Right lobe of liver (tissue), 6 donors: ENCODE measurements around the gene RAP1GDS1. TPM values are rescaled to one million over a fixed set of nuclear protein-coding genes. Genes with fewer than 3 reads are reported as not detected.
"Not testable (repeated sequence)": the region's sequence is repeated elsewhere in the genome, so short reads cannot be mapped to it uniquely, and the experiment has no call there.

Experiments used
- ATAC-seq, 4 donors: fragments of 200-7000 bp; cut with Tn5 transposase; one replicate each; pipeline ENCODE4 v1.9.1; 2020; ENCODE audit warnings: mild to moderate bottlenecking in 4 of 4, moderate library complexity in 4 of 4
- DNase-seq, 3 donors: peaks; one replicate each; pipeline ENCODE4 v3.0.0-alpha.2; 2020
- H3K27ac ChIP-seq, 3 donors: fragments of 200-600 bp; one replicate each; pipeline ENCODE4 v1.8.0; 2022
- H3K27me3 ChIP-seq, 2 donors: fragments of 200-600 bp; one replicate each; pipeline ENCODE4 v1.8.0; 2022
- H3K36me3 ChIP-seq, 4 donors: fragments of 200-600 bp; sonication (generic) in 1 of 4; one replicate each; pipeline versions ENCODE4 v1.5.1 to v1.8.0; 2017 to 2022; ENCODE audit warnings: control low read depth in 1 of 4
- H3K4me1 ChIP-seq, 4 donors: fragments of 200-600 bp; sonication (generic) in 1 of 4; one replicate each; pipeline versions ENCODE4 v1.5.1 to v1.8.0; 2017 to 2022; ENCODE audit warnings: control low read depth in 1 of 4
- H3K4me3 ChIP-seq, 3 donors: fragments of 200-600 bp; one replicate each; pipeline ENCODE4 v1.8.0; 2022
- H3K9me3 ChIP-seq, 4 donors: fragments of 200-600 bp; sonication (generic) in 1 of 4; one replicate each; pipeline versions ENCODE4 v1.5.1 to v1.8.0; 2017 to 2022; ENCODE audit warnings: control low read depth in 1 of 4
- CTCF ChIP-seq, 4 donors: fragments of 200-600 bp in 3 of 4; fragments of 450-650 bp in 1 of 4; IDR thresholded peaks; one replicate each; pipeline versions ENCODE4 v1.5.1 to v1.8.0; 2016 to 2022; ENCODE audit warnings: antibody characterized with exemption in 4 of 4, mild to moderate bottlenecking in 2 of 4
- POLR2A ChIP-seq: fragments of 450-650 bp; IDR thresholded peaks from one replicate; pipeline ENCODE4 v1.6.1; 2017; ENCODE audit warnings: antibody characterized with exemption, mild to moderate bottlenecking
- WGBS: methylation state at CpG from one replicate; pipeline ENCODE4 v1.1.6; 2018; ENCODE audit warnings: low coverage, low lambda C conversion rate; ENCODE audit not compliant: insufficient coverage; ENCODE audit errors: missing lambda C conversion rate; 5-methylcytosine and 5-hydroxymethylcytosine counted together
- intact Hi-C, 2 donors: fragments of 100-400 bp; cut with DNase I; formaldehyde crosslinking; loops; one replicate each; pipeline versions ENCODE4 v1.11.2 to v1.14.1; 2022
- total RNA-seq, 6 experiments: library from RNA; depleted of rRNA in 2 of 6; stranded (reverse); fragments of >200 nt in 2 of 6; fragmentation: NEBNext Ultra II Directional in 3 of 6; extraction: Animal tissue kit (Norgen Biotek cat#: 25700) in 3 of 6; gene quantifications; one replicate each; pipeline versions ENCODE4 v1.1.0 to v1.2.4, GENCODE V29; 2016 to 2023
- donor health status: DM: no; HTN: yes; CAD: no.
- donor health status: DM: no; HTN: no; CAD: no.
- donor health status: DM: no; HTN: no; CAD: no.
- donor health status: DM: no; HTN: yes; CAD: no.
- donor health status: DM: no; HTN: yes; CAD: no.

Gene RAP1GDS1
- total RNA-seq, 6 experiments from 2014 or later: 17.4 to 29.8 (median 20.9) TPM

GRCh38 chr4:98411731-98412130, 150.5 kb downstream of the RAP1GDS1 start:
- ATAC-seq: no peak
- H3K9me3 ChIP-seq: no peaks in the 10 kb centered on the region
- no peak overlapping the region for H3K4me3 ChIP-seq
- TF ChIP-seq POLR2A (no peak), CTCF (IDR thresholded peaks at IDR 0.05) (no peak)
- WGBS: 92% methylated on average over 2 of the region's 2 CpGs
- H3K4me1 ChIP-seq: no peaks in the 10 kb centered on the region
- no peak overlapping the region for H3K27ac ChIP-seq
- H3K27me3 ChIP-seq: no peaks in the 10 kb centered on the region
- H3K36me3 ChIP-seq: peaks cover 0 to 2% (median 0%) of the 10 kb centered on the region in 4 donors
- intact Hi-C loops: no loop called here
- no peak for DNase-seq

GRCh38 chr4:98416844-98417243, 155.7 kb downstream of the RAP1GDS1 start:
- DNase-seq: no peak
- Histone ChIP-seq H3K9me3 (no peaks in the 10 kb centered on the region), H3K4me1 (no peaks in the 10 kb centered on the region), H3K27ac (no peak overlapping the region), H3K27me3 (no peaks in the 10 kb centered on the region), H3K36me3 (peaks cover 0 to 10% (median 3%) of the 10 kb centered on the region in 4 donors), H3K4me3 (no peak overlapping the region)
- ATAC-seq: no peak
- intact Hi-C loops: no loop called here
- TF ChIP-seq POLR2A: no peak
- no peak for TF ChIP-seq CTCF (IDR thresholded peaks at IDR 0.05)

- DNase-seq, H3K27ac ChIP-seq, H3K4me1 ChIP-seq, H3K27me3 ChIP-seq, H3K4me3 ChIP-seq, H3K9me3 ChIP-seq, intact Hi-C loops, ATAC-seq: not testable (repeated sequence)
- peaks cover 0 to 17% (median 4%) of the 10 kb centered on the region in 4 donors for H3K36me3 ChIP-seq
- 95% methylated on average over 3 of the region's 3 CpGs for WGBS
These were observed 159.0 kb downstream of the RAP1GDS1 start for GRCh38 chr4:98420151-98420550.

- no peak overlapping the region for H3K4me3 ChIP-seq
- no peaks in the 10 kb centered on the region for H3K9me3 ChIP-seq
- DNase-seq: no peak
- no peaks in the 10 kb centered on the region for H3K4me1 ChIP-seq
- H3K27ac ChIP-seq: no peak overlapping the region
- WGBS: 94% methylated on average over 5 of the region's 5 CpGs
- no peaks in the 10 kb centered on the region for H3K27me3 ChIP-seq
- no peak for ATAC-seq
- H3K36me3 ChIP-seq: peaks cover 0 to 17% (median 4%) of the 10 kb centered on the region in 4 donors
- TF ChIP-seq CTCF (IDR thresholded peaks at IDR 0.05): no peak
- intact Hi-C loops: no loop called here
These were observed 159.9 kb downstream of the RAP1GDS1 start for GRCh38 chr4:98421111-98421510.

GRCh38 chr4:98423009-98423408, 161.8 kb downstream of the RAP1GDS1 start:
- Histone ChIP-seq H3K36me3 (peaks cover 0 to 10% (median 4%) of the 10 kb centered on the region in 4 donors), H3K4me3 (no peak overlapping the region), H3K27me3 (no peaks in the 10 kb centered on the region), H3K27ac (no peak overlapping the region), H3K9me3 (no peaks in the 10 kb centered on the region), H3K4me1 (no peaks in the 10 kb centered on the region)
- DNase-seq: no peak
- TF ChIP-seq POLR2A: no peak
- no peak for ATAC-seq
- WGBS: 83% methylated on average over 4 of the region's 4 CpGs
- intact Hi-C loops: no loop called here
